Activated CD8-positive, alpha-beta T cell treated with anti-CD3 and anti-CD28 coated beads, Interleukin-2, amount 10 ng/mL, durations not matched to agents 7 days and 5 days (primary cell): Measurements from ENCODE around the gene LRRC45. TPM values are rescaled to one million over a fixed set of nuclear protein-coding genes. Genes with fewer than 3 reads are reported as not detected.

Experiments
- ATAC-seq: fragments of 150-1000 bp; cut with Tn5 transposase; one replicate; pipeline ENCODE4 v1.10.0; 2021; ENCODE audit warnings: moderate library complexity
- CTCF ChIA-PET: fragments of 350-600 bp; sonication (Branson Sonifier 250); formaldehyde crosslinking; loops from one replicate; lab custom pipeline; 2021; ENCODE audit warnings: antibody characterized with exemption; lab: Charles Lee
- POLR2A ChIA-PET: fragments of 350-600 bp; sonication (Branson Sonifier 250); formaldehyde crosslinking; loops from one replicate; lab custom pipeline; 2021; ENCODE audit warnings: antibody characterized with exemption; lab: Charles Lee
- DNase-seq: peaks from one replicate; pipeline ENCODE4 v3.0.0-alpha.2; 2020
- H3K27ac Mint-ChIP-seq: one replicate; pipeline ENCODE4 v1.8.0; 2021; ENCODE audit warnings: mild to moderate bottlenecking, mixed read lengths
- H3K27me3 Mint-ChIP-seq: one replicate; pipeline ENCODE4 v1.8.0; 2021; ENCODE audit warnings: low read depth, mixed read lengths
- H3K36me3 Mint-ChIP-seq: one replicate; pipeline ENCODE4 v1.8.0; 2021; ENCODE audit warnings: low read depth, mixed read lengths
- H3K4me1 Mint-ChIP-seq: one replicate; pipeline ENCODE4 v1.8.0; 2021; ENCODE audit warnings: low read depth, mixed read lengths
- H3K4me3 Mint-ChIP-seq: one replicate; pipeline ENCODE4 v1.8.0; 2021; ENCODE audit warnings: mild to moderate bottlenecking, mixed read lengths
- H3K9me3 Mint-ChIP-seq: one replicate; pipeline ENCODE4 v1.8.0; 2022; ENCODE audit warnings: mixed read lengths; ENCODE audit not compliant: insufficient read depth
- total RNA-seq, 2 experiments: library from RNA; stranded (reverse); gene quantifications; one replicate each; pipeline ENCODE4 v1.2.3, GENCODE V29; 2021

LRRC45 gene
- total RNA-seq, 2 experiments from 2014 or later = 58.3 to 58.9 TPM

DNA sequence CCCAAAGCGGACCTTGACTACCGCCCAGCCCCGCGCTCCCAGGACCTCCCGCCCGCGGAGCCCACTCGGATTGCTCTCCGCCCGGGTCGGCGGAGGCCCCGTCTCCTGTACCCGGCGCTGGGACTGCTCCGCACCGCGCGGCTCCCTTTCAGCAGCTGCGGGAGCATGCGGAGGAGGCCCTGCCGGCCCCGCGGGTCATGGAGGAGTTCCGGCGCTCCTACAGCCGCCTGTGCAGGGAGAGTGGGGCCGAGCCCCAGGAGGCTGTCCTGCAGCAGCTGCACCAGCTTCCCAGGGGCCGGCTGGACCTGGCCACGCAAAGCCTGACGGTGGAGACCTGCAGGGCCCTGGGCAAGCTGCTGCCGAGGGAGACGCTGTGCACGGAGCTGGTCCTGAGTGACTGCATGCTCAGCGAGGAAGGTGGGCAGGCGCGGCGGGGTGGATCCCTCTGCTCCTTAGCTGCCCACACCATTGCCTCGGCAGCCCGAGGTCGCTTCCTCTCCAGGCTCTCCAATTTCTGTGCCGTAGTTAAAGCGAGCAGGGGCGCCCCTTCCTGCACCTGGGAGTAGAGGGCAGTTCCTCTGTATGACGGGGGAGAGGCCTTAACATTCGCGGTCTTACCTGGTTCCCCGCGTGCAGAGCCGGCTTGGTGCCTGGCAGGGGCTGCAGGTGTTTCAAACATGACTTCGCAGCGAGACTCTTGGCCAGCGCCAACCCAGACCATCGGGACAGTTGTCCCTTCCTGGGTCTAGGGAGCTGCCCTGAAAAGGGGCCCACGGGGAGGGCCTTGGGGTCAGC is 539 bp downstream of the LRRC45 start:
- DNase-seq (peak; percentile 48), ATAC-seq (no peak)
- POLR2A ChIA-PET = interaction anchor here (2.8 kb wide), 1 partner anchor 14 kb away, joined by 7 read pairs; the partner anchor contains the start of gene DCXR
- Mint-ChIP-seq H3K9me3 (no peaks in the 10 kb centered on the region), H3K4me1 (peaks cover 43% of the 10 kb centered on the region), H3K27me3 (no peaks in the 10 kb centered on the region), H3K27ac (peak overlapping the region; percentile 57), H3K36me3 (peaks cover 17% of the 10 kb centered on the region), H3K4me3 (peak overlapping the region; percentile 89)
- CTCF ChIA-PET = interaction anchor here (0.7 to 6.1 kb wide), 4 partner anchors 7 to 72 kb away, joined by 3 to 138 read pairs (median 24); partner anchors contain the start of genes DCXR, NOTUM and RAC3

DNA sequence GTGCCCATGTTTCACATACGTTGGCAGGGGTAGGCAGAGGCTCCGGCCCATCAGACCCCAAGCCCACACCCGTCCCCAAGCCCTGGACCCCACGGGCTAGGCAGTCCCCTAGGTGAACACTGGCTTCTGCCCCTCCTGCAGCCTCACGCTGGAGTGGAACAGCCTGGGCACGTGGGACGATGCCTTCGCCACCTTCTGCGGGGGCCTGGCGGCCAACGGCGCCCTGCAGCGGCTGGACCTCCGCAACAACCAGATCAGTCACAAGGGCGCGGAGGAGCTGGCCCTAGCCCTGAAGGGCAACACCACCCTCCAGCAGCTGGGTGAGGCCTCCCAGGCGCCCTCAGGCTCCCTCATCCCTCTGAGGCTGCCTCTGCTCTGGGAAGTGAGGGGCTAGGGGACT is 1.8 kb downstream of the LRRC45 start:
- ChIA-PET CTCF (interaction anchor here (1.1 kb wide), 1 partner anchor 65 kb away, joined by 3 read pairs; no protein-coding TSS in a partner anchor), POLR2A (no interaction called here)
- Mint-ChIP-seq H3K27me3 (no peaks in the 10 kb centered on the region), H3K9me3 (no peaks in the 10 kb centered on the region), H3K4me3 (no peak overlapping the region), H3K36me3 (peaks cover 21% of the 10 kb centered on the region), H3K4me1 (peaks cover 50% of the 10 kb centered on the region), H3K27ac (no peak overlapping the region)
- DNase-seq (no peak), ATAC-seq (no peak)

DNA sequence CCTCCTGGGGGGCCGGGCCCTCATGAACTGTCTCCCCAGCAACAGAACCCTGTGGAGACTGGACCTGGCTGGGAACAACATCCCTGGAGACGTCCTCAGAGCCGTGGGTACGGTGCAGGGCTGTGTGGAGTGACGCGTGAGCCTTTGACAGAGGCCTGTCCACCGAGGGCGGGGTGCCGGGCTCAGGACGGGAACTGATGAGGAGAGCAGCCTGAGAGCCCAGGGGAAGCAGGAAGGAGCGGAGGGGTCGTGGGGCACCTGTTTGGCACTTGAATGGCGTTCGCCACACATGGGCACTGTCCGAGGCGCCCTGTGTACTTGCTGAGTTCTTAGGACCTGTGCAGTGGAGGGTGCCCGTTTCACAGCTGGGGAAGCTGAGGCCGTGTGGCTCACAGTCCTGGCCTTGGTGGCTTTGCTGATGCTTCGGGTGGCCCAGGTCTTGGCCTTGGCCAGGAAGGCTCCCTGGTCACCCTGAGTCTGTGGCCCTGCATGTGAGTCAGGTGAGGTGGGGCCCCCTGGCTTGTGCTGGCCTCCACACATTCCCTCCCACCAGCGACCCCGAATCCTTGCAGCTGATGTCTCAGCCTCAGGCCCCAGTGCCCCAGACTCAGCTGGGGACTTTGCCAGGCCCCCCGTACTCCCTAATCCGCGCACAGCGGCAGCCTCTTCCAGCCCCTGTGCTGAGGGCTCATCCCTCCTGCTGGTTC is 2.4 kb downstream of the LRRC45 start:
- no peak for DNase-seq
- POLR2A ChIA-PET = interaction anchor here (0.8 kb wide), 1 partner anchor 81 kb away, joined by 3 read pairs; no protein-coding TSS in a partner anchor
- ATAC-seq = no peak
- Mint-ChIP-seq H3K27me3 (no peaks in the 10 kb centered on the region), H3K4me1 (peaks cover 51% of the 10 kb centered on the region), H3K9me3 (no peaks in the 10 kb centered on the region), H3K36me3 (peaks cover 23% of the 10 kb centered on the region), H3K27ac (no peak overlapping the region), H3K4me3 (no peak overlapping the region)
- CTCF ChIA-PET = interaction anchor here (0.9 to 1.1 kb wide), 2 partner anchors 66 kb away, joined by 3 read pairs; no protein-coding TSS in a partner anchor

DNA sequence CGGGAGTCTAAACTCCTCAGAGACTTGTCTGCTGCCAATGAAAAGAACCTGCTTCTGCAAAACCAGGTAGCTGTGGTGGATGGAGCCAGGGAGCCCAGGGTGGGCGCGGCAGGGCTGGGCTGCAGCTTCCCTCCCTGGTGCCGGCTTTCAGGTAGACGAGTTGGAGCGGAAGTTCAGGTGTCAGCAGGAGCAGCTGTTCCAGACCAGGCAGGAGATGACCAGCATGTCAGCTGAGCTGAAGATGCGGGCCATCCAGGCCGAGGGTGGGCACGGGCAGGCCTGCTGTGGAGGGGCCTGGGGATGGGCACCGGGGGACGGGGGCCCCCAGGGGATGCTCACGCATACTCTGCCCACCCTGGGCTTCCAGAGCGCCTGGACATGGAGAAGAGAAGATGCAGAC is 5.1 kb downstream of the LRRC45 start:
- CTCF ChIA-PET = interaction anchor here (1.7 kb wide), 1 partner anchor 10 kb away, joined by 8 read pairs; the partner anchor contains the start of gene DCXR
- ATAC-seq (no peak), DNase-seq (no peak)
- Mint-ChIP-seq H3K27ac (no peak overlapping the region), H3K36me3 (peaks cover 24% of the 10 kb centered on the region), H3K4me3 (no peak overlapping the region), H3K27me3 (no peaks in the 10 kb centered on the region), H3K9me3 (no peaks in the 10 kb centered on the region), H3K4me1 (peaks cover 45% of the 10 kb centered on the region)
- POLR2A ChIA-PET = interaction anchor here (0.8 to 1.1 kb wide), 2 partner anchors 9 to 270 kb away, joined by 3 read pairs; partner anchors contain the start of gene DCXR

DNA sequence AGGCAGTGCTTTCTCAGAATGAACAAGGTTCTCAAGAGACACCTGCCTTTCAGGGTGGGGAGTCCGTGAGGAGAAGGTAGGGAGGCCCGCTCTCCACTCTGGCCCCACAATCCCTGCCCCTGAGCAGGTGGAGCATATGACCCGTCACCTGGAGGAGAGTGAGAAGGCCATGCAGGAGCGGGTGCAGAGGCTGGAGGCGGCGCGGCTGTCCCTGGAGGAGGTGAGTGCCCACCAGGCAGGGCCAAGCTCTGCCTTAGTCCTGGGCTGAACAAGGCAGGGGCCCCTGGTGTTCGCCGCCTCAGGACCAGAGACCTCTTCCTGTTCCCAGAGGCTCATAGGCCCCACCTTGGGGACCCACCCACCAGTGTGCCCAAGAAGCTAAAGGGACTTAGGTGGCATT is 5.9 kb downstream of the LRRC45 start:
- POLR2A ChIA-PET = interaction anchor here (1.1 kb wide), 1 partner anchor 9 kb away, joined by 3 read pairs; the partner anchor contains the start of gene DCXR
- H3K27me3 Mint-ChIP-seq = no peaks in the 10 kb centered on the region
- H3K36me3 Mint-ChIP-seq = peaks cover 24% of the 10 kb centered on the region
- no peak for ATAC-seq
- no peaks in the 10 kb centered on the region for H3K9me3 Mint-ChIP-seq
- H3K4me3 Mint-ChIP-seq = no peak overlapping the region
- CTCF ChIA-PET = interaction anchor here (0.6 to 1.9 kb wide), 5 partner anchors 9 to 167 kb away, joined by 3 to 9 read pairs (median 7); partner anchors contain the start of gene DCXR
- DNase-seq = no peak
- H3K27ac Mint-ChIP-seq = no peak overlapping the region
- peaks cover 43% of the 10 kb centered on the region for H3K4me1 Mint-ChIP-seq

DNA sequence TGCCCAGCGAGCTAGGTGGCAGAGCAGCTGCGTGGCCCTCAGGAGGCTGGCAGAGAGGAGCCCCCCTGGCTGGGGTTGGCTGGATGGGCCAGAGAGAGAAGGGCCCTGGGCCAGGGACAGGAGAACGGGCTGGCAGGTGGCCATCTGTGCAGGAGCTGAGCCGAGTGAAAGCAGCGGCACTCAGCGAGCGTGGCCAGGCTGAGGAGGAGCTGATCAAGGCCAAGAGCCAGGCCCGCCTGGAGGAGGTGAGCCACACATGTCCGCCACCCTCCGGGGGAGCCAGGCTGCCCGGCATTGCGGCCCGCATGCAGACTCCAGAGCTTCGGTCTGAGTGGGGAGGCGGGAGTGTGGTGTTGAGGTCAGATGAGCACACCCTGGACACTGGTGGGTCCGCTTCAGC is 6.3 kb downstream of the LRRC45 start:
- no peaks in the 10 kb centered on the region for H3K9me3 Mint-ChIP-seq
- peaks cover 28% of the 10 kb centered on the region for H3K36me3 Mint-ChIP-seq
- peak overlapping the region; percentile 69 for H3K27ac Mint-ChIP-seq
- no peak for ATAC-seq
- CTCF ChIA-PET = interaction anchor here (0.6 to 3.1 kb wide), 14 partner anchors 8 to 166 kb away, joined by 3 to 31 read pairs (median 6); partner anchors contain the start of genes ASPSCR1, CENPX, DCXR and GPS1
- peaks cover 38% of the 10 kb centered on the region for H3K4me1 Mint-ChIP-seq
- POLR2A ChIA-PET = no interaction called here
- H3K27me3 Mint-ChIP-seq = no peaks in the 10 kb centered on the region
- H3K4me3 Mint-ChIP-seq = peak overlapping the region; percentile 12
- DNase-seq = no peak

DNA sequence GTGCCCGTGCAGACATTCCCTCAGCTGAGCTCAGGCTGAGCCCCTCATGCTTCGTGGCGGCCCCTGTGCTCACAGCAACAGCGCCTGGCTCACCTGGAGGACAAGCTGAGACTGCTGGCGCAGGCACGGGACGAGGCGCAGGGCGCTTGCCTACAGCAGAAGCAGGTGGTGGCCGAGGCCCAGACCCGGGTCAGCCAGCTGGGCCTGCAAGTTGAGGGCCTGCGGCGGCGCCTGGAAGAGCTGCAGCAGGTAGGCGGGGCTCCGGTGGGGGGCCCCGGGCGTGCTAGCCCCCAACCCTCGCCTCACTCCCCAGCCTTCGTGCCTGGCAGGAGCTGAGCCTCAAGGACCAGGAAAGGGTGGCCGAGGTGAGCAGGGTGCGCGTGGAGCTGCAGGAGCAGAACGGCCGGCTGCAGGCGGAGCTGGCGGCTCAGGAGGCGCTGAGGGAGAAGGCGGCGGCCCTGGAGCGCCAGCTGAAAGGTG is 6.9 kb downstream of the LRRC45 start:
- Mint-ChIP-seq H3K27ac (no peak overlapping the region), H3K4me1 (peaks cover 38% of the 10 kb centered on the region), H3K27me3 (no peaks in the 10 kb centered on the region), H3K4me3 (no peak overlapping the region), H3K9me3 (no peaks in the 10 kb centered on the region), H3K36me3 (peaks cover 30% of the 10 kb centered on the region)
- CTCF ChIA-PET = interaction anchor here (0.9 to 3.1 kb wide), 22 partner anchors 8 to 321 kb away, joined by 3 to 31 read pairs (median 6); partner anchors contain the start of genes ASPSCR1, CD7, CENPX and GPS1
- POLR2A ChIA-PET = interaction anchor here (0.5 to 1.8 kb wide), 4 partner anchors 47 to 206 kb away, joined by 3 to 8 read pairs (median 3); partner anchors contain the start of genes FASN and SLC16A3
- ATAC-seq (peak; percentile 1), DNase-seq (no peak)

DNA sequence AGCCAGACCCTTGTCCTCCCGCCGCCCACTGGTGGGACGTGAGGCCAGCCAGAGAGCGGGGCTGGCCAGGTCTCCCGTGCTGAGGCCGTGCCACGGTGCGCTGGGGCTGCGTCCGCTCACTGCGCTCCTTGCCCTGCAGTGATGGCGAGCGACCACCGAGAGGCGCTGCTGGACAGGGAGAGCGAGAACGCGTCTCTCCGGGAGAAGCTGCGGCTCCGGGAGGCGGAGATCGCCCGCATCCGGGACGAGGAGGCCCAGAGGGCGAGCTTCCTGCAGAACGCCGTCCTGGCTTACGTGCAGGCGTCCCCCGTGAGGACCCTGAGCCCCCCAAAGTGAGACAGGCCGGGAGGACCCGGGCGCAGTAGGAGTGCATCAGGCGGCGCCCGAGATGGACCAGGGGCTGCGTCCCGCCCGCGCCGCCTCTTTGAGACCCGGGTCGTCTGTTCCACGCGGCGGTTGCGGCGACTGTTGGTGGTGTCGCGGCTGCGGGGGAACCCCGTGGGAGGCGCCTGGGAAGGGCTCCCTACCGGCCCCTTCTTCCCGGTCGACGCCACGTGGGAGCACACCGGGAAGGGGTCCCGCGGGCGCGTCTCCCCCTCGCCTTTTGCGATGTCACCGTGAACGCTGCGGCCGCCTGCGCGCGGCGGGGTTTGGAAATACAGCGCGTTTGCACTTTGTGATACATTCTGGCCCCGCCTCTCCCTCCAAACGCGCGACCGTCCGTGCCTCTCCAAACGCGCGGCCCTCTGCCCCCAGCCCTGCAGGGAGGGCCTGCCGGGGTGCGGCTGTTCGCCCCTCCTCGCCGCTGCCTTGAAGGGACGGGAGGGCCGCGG is 7.6 kb downstream of the LRRC45 start:
- Mint-ChIP-seq H3K9me3 (no peaks in the 10 kb centered on the region), H3K27ac (peak overlapping the region; percentile 52), H3K36me3 (peaks cover 35% of the 10 kb centered on the region), H3K4me3 (peak overlapping the region; percentile 76), H3K4me1 (peaks cover 41% of the 10 kb centered on the region), H3K27me3 (no peaks in the 10 kb centered on the region)
- POLR2A ChIA-PET = interaction anchor here (0.5 to 1.8 kb wide), 4 partner anchors 47 to 206 kb away, joined by 3 to 8 read pairs (median 3); partner anchors contain the start of genes FASN and SLC16A3
- ATAC-seq (peak; percentile 73), DNase-seq (peak; percentile 88)
- CTCF ChIA-PET = interaction anchor here (0.6 to 3.1 kb wide), 26 partner anchors 8 to 320 kb away, joined by 3 to 31 read pairs (median 6); partner anchors contain the start of genes ASPSCR1, CD7, CENPX and GPS1

DNA sequence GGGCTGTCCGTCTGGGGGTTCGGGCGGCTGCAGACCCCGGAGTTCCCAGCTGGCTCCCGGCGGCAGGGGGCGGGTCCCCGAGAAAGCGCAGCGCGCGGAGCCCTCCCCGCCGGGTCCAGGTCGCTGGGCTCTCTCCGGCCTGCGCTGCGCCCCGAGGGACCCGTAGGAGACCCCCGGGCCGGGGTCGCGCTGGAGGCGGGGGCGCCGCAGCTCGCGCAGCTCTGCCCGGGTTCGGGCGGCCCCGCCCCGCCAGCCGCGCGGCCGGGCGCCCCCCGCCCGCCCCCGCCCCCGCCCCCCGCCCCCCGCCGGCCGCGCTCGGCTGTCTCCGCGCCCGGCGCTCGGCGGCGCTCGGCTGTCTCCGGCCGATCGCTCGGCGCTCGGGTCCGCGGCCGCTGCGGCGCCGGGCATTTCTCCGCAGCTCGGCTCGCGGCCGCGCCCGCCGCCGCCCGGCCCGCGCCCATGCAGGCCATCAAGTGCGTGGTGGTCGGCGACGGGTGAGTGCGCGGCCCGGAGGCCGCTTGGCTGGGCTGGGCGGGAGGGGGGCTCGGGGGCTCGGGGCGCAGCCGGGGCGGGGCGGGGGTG is 8.3 kb downstream of the LRRC45 start, which contains the start of gene RAC3:
TSS of gene RAC3 (plus strand) at position 376 of the 582 bp plus-strand sequence. CDS start at position 460, 84 bp downstream.
- DNase-seq (no peak), ATAC-seq (peak; percentile 20)
- Mint-ChIP-seq H3K4me1 (peaks cover 39% of the 10 kb centered on the region), H3K36me3 (peaks cover 33% of the 10 kb centered on the region), H3K4me3 (peak within 1 kb of the TSS; percentile 76), H3K9me3 (no peaks in the 10 kb centered on the region), H3K27ac (peak within 1 kb of the TSS; percentile 52), H3K27me3 (no peaks in the 10 kb centered on the region)
- CTCF ChIA-PET = interaction anchor here (1.1 to 3.1 kb wide), 8 partner anchors 10 to 170 kb away, joined by 4 to 31 read pairs (median 8); partner anchors contain the start of genes ASPSCR1, CENPX, GPS1 and LRRC45
- POLR2A ChIA-PET = interaction anchor here (0.5 to 1.8 kb wide), 3 partner anchors 67 to 205 kb away, joined by 3 to 8 read pairs (median 3); partner anchors contain the start of gene FASN
